Measurements from ENCODE around the gene TP53TG5. TPM values are rescaled to one million over a fixed set of nuclear protein-coding genes. Genes with fewer than 3 reads are reported as not detected.

The TP53TG5 gene
- total and polyA plus RNA-seq, 2 of the 8 experiments (the other 6 are each of a cell fraction or from before 2014, with no cell fraction given): not detected

DNA sequence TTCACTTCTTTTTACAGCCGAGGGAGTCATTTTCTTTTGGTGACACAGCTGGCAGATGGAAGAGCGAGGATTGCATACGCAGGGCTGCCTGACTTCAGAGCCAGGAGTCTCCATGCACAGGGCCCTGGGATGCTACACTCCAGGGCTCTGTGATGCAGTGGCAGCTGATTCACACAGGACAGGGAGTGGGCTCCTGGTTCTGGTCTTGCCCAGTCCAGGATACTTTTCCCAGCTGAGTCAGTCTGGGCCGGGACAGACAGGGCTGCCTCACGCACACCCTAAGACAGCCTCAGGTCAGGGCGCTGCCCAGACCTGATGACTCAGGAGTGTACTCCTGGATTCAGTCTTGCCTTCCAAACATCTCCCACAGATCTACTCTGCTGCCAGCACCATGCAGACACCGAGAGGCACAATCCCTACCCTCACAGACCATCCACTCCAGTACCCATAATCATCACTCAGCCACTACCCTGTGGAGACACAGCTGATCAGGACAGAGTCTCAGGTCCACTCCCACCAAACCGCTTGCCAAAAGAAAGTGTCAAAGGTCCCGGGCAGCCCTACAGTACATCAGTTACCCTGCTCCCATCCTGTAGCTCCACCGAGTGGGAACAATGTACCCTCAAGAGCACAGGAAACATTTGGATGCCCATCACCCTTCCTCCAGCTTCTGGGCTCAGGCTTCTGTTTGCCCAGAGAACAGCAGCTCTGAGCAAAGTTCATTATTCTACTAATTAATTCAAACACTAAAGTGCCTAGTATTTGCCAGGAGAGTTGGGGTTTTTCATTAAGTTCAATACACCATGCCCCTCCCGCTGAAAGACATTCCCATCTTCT is 41.4 kb downstream of the TP53TG5 start:
- Histone ChIP-seq H4K8ac (ENCODE audit: extremely low read depth, insufficient read depth, low read length) (no peak overlapping the region), H4K5ac (ENCODE audit: insufficient read length, low read depth, low read length) (no peak overlapping the region), H2BK15ac (ENCODE audit: low read length) (0 out of 2 replicates have a peak overlapping the region, but pooled peaks have one; percentile 46), H2AK5ac (ENCODE audit: low read depth, low read length) (0 out of 2 replicates have a peak overlapping the region, but pooled peaks have one; percentile 65), H4K20me1 (replicated peaks in 1 of 2; ENCODE audit: control insufficient read depth in 1 of 2, insufficient read depth in 2 of 2, low read length in 2 of 2) (peaks cover 0 to 2% of the 10 kb centered on the region in 2 experiments), H3K23ac (ENCODE audit: insufficient read length) (no peak overlapping the region), H3K79me2 (ENCODE audit: control insufficient read depth in 1 of 2, insufficient read depth in 2 of 2, low read length in 2 of 2) (peaks cover 0 to 63% of the 10 kb centered on the region in 2 experiments; a peak in 3 of 4 replicates), H2BK12ac (ENCODE audit: low read depth, low read length) (peak overlapping the region; percentile 50; the same call in 1 of the 2 replicates), H3K14ac (ENCODE audit: insufficient read length) (no peak overlapping the region), H2BK20ac (ENCODE audit: low read length) (peak overlapping the region; percentile 80; the same call in 1 of the 2 replicates), H3K56ac (replicated peaks; ENCODE audit: insufficient read length, low read depth, low read length) (no peak overlapping the region), H2AFZ (ENCODE audit: low read length) (no peak overlapping the region), H3K4me2 (ENCODE audit: insufficient read depth in 1 of 2, low read depth in 2 of 2, low read length in 2 of 2) (no peak overlapping the region), H3K36me3 (ENCODE audit: control insufficient read depth in 2 of 4, insufficient read depth in 4 of 4, low read length in 3 of 4) (peaks cover 0 to 12% (median 4%) of the 10 kb centered on the region in 4 experiments; a peak in 5 of 8 replicates), H3K79me1 (ENCODE audit: low read depth, low read length) (peaks cover 19% of the 10 kb centered on the region), H2BK5ac (ENCODE audit: low read depth, low read length) (peak overlapping the region; percentile 56), H4K91ac (replicated peaks; ENCODE audit: insufficient read length, low read length) (no peak overlapping the region), H3K4ac (replicated peaks; ENCODE audit: insufficient read length, low read depth, low read length) (no peak overlapping the region), H3K18ac (ENCODE audit: extremely low read depth, low read length) (no peak overlapping the region), H3K27ac (ENCODE audit: low read depth, low read length) (peak overlapping the region; percentile 59; the same call in 1 of the 2 replicates), H3K4me1 (replicated peaks in 1 of 4; ENCODE audit: control insufficient read depth in 3 of 4, insufficient read depth in 4 of 4, low read length in 3 of 4) (peaks cover 11 to 38% (median 23%) of the 10 kb centered on the region in 4 experiments), H3K27me3 (replicated peaks in 1 of 4; ENCODE audit: control insufficient read depth in 3 of 4, extremely low read depth in 1 of 4, insufficient read depth in 3 of 4, low read length in 3 of 4) (no peaks in the 10 kb centered on the region), H3K9ac (replicated peaks in 1 of 4; ENCODE audit: extremely low read depth in 1 of 4, low read depth in 3 of 4, low read length in 3 of 4) (no peak overlapping the region), H2BK120ac (replicated peaks; ENCODE audit: low read depth, low read length) (no peak overlapping the region), H3K23me2 (ENCODE audit: low read depth, low read length) (no peaks in the 10 kb centered on the region), H3K9me3 (ENCODE audit: insufficient read depth in 2 of 2, low read depth in 1 of 2, low read length in 1 of 2) (no peaks in the 10 kb centered on the region), H3K4me3 (ENCODE audit: extremely low read depth in 1 of 4, insufficient read depth in 2 of 4, low read depth in 3 of 4, low read length in 4 of 4) (no peak overlapping the region)
- DNase-seq (ENCODE audit: low read depth in 1 of 2, low spot score in 2 of 2) (no peak), FAIRE-seq (no peak)
- 92% methylated on average over 11 of the region's 11 CpGs; no CpG with 5 or more reads in 1 of the 2 experiments for WGBS, 2 experiments (ENCODE audit: extremely low coverage in 1 of 2, insufficient coverage in 1 of 2, insufficient read length in 1 of 2, insufficient replicate concordance in 2 of 2, low coverage in 1 of 2, low lambda C conversion rate in 2 of 2, missing lambda C conversion rate in 1 of 2)
- ChIA-PET POLR2A (ENCODE audit: partially characterized antibody) (interaction anchor here (0.9 to 8.1 kb wide), 13 partner anchors 10 to 91 kb away, joined by 3 to 60 read pairs (median 4); partner anchors contain the start of gene SDC4), CTCF (ENCODE audit: partially characterized antibody) (interaction anchor here (0.7 to 5.0 kb wide), 17 partner anchors 7 to 434 kb away, joined by 3 to 44 read pairs (median 4); partner anchors contain the start of genes SDC4, SYS1 and TP53TG5)
- no peak for TF ChIP-seq BRCA1 (IDR thresholded peaks at IDR 0.05; ENCODE audit: low read depth, low read length)
- no peak for TF ChIP-seq EGR1 (IDR thresholded peaks at IDR 0.05; ENCODE audit: borderline replicate concordance, low read depth, low read length)
- TF ChIP-seq MAFK (IDR thresholded peaks at IDR 0.05; ENCODE audit: low read depth, low read length): no peak
- no peak for TF ChIP-seq RBBP5 (IDR thresholded peaks at IDR 0.05; ENCODE audit: borderline replicate concordance, low read depth, low read length)
- no peak for TF ChIP-seq ATF2 (IDR thresholded peaks at IDR 0.05; ENCODE audit: low read length)
- TF ChIP-seq JUN (IDR thresholded peaks at IDR 0.05; ENCODE audit: low read depth, low read length): no peak
- no peak for TF ChIP-seq KDM4A (IDR thresholded peaks at IDR 0.05; ENCODE audit: low read depth, low read length, severe bottlenecking)
- TF ChIP-seq POLR2A (IDR thresholded peaks at IDR 0.05; ENCODE audit: control extremely low read depth in 1 of 2, low read depth in 2 of 2, low read length in 2 of 2): no peak

All from H1 (cell line).